Neuron (in vitro differentiated cells): Measurements from ENCODE around the gene ARHGEF12.

Experiments
- H2AFZ ChIP-seq: one replicate; pipeline ENCODE4 v1.6.1; 2013; ENCODE audit warnings: low read depth, mild to moderate bottlenecking, inconsistent platforms, low read length, moderate library complexity
- H3K27me3 ChIP-seq: one replicate; pipeline ENCODE4 v1.6.1; 2013; ENCODE audit warnings: low read length; ENCODE audit not compliant: insufficient read depth
- H3K36me3 ChIP-seq: one replicate; pipeline ENCODE4 v1.6.1; 2013; ENCODE audit warnings: low read length; ENCODE audit not compliant: insufficient read depth
- H3K4me1 ChIP-seq: one replicate; pipeline ENCODE4 v1.6.1; 2013; ENCODE audit warnings: low read length; ENCODE audit not compliant: insufficient read depth
- H3K4me3 ChIP-seq: 2 replicates; pipeline ENCODE4 v1.5.1; 2013; ENCODE audit warnings: mild to moderate bottlenecking, low read length, moderate library complexity
- H3K9me3 ChIP-seq: one replicate; pipeline ENCODE4 v1.6.1; 2013; ENCODE audit warnings: low read length

The ARHGEF12 gene

DNA sequence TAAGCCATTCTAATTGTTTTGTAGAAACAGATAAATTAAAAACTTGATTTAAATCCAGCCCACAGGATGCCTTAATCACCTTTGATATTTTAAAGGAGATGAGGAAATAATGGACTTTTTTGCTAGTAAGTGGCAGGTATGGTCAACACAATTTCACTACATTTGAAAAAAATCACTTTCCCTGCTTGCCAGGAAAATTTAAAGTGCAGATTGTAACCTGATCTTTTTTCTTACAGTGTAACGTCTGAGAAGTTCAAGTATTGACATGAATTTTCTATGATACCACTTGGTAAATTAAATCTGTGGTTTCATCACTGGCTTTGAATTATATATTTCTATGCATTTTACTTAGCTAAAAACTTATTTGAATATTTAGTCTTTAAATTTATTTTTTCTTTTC lies 65.3 kb downstream of the ARHGEF12 start:
- Histone ChIP-seq H3K4me1 (peaks cover 2% of the 10 kb centered on the region), H3K36me3 (no peaks in the 10 kb centered on the region), H3K27me3 (no peaks in the 10 kb centered on the region), H3K9me3 (no peaks in the 10 kb centered on the region), H2AFZ (no peak overlapping the region), H3K4me3 (no peak overlapping the region)

DNA sequence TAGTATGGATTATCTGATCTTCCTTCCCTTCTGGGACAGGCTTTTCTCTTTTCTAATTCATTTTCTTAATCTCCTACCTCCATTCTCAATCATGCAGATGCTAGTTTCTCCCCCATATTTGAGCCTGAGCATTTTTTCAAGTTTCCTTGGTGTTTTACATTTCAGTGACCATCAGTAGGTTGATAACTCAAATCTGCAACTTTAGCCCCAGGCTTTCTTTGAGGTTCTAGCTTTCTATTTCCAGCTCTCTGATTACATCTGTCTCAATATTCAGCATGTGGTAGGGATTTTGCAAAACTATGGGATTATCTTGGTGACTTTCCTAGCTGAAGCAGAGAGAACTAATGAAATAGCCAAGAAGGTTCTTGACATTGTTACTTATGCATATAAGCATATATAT lies 67.8 kb downstream of the ARHGEF12 start:
- no peaks in the 10 kb centered on the region for H3K27me3 ChIP-seq
- no peak overlapping the region for H3K4me3 ChIP-seq
- H2AFZ ChIP-seq: no peak overlapping the region
- no peaks in the 10 kb centered on the region for H3K4me1 ChIP-seq
- H3K9me3 ChIP-seq: no peaks in the 10 kb centered on the region
- H3K36me3 ChIP-seq: peaks cover 2% of the 10 kb centered on the region

GRCh38 chr11:120404495-120404894 lies 68.3 kb downstream of the ARHGEF12 start:
- Histone ChIP-seq H3K9me3 (no peaks in the 10 kb centered on the region), H3K4me3 (no peak overlapping the region), H3K27me3 (no peaks in the 10 kb centered on the region), H3K36me3 (peaks cover 2% of the 10 kb centered on the region), H2AFZ (no peak overlapping the region), H3K4me1 (no peaks in the 10 kb centered on the region)

DNA sequence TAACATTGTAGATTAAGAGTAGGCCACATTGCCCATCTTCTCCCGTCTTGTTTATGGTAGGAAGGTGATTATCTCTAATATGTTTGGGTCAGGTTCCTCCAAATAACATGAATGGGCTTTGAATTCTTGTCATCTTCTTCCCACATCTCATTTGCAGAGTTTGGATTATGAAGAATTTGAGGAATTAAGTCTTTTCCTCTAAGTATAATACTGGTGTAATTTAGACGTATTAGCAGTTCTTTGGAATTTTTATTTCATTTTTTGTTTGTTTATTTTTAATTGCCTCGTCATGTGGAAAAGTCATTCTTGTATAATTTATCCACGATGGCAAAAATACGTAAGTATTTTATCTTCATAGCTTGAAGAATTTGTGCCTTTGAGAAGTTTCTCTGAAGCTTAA lies 73.4 kb downstream of the ARHGEF12 start:
- peaks cover 9% of the 10 kb centered on the region for H3K36me3 ChIP-seq
- H3K9me3 ChIP-seq: no peaks in the 10 kb centered on the region
- no peaks in the 10 kb centered on the region for H3K27me3 ChIP-seq
- no peak overlapping the region for H2AFZ ChIP-seq
- H3K4me3 ChIP-seq: no peak overlapping the region
- H3K4me1 ChIP-seq: no peaks in the 10 kb centered on the region

GRCh38 chr11:120410622-120411380 lies 74.6 kb downstream of the ARHGEF12 start:
- Histone ChIP-seq H3K4me3 (no peak overlapping the region), H3K36me3 (peaks cover 9% of the 10 kb centered on the region), H2AFZ (no peak overlapping the region), H3K9me3 (no peaks in the 10 kb centered on the region), H3K4me1 (no peaks in the 10 kb centered on the region), H3K27me3 (no peaks in the 10 kb centered on the region)

- Histone ChIP-seq H3K9me3 (peaks cover 2% of the 10 kb centered on the region), H2AFZ (no peak overlapping the region), H3K4me1 (no peaks in the 10 kb centered on the region), H3K27me3 (no peaks in the 10 kb centered on the region), H3K4me3 (no peak overlapping the region), H3K36me3 (peaks cover 18% of the 10 kb centered on the region)
Observed at GRCh38 chr11:120413480-120413879, 77.3 kb downstream of the ARHGEF12 start.

DNA sequence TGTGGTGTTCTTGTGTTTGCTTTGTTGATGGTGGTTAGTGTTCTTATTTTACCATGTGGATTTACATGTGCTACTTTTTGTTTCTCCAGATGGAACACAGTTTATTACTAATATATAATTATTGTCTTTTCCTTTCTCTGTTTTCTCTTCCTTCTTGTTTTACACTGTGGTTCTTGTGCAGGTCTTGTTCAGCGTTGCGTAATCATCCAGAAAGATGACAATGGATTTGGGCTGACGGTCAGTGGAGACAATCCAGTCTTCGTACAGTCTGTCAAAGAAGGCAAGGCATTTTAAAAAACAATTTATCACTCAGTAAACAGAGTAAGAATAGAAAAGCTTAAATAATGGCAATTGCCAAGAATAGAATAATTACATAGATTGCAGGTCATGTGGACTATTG lies 84.4 kb downstream of the ARHGEF12 start:
- Histone ChIP-seq H3K9me3 (peaks cover 5% of the 10 kb centered on the region), H3K4me1 (no peaks in the 10 kb centered on the region), H3K36me3 (peaks cover 45% of the 10 kb centered on the region)

DNA sequence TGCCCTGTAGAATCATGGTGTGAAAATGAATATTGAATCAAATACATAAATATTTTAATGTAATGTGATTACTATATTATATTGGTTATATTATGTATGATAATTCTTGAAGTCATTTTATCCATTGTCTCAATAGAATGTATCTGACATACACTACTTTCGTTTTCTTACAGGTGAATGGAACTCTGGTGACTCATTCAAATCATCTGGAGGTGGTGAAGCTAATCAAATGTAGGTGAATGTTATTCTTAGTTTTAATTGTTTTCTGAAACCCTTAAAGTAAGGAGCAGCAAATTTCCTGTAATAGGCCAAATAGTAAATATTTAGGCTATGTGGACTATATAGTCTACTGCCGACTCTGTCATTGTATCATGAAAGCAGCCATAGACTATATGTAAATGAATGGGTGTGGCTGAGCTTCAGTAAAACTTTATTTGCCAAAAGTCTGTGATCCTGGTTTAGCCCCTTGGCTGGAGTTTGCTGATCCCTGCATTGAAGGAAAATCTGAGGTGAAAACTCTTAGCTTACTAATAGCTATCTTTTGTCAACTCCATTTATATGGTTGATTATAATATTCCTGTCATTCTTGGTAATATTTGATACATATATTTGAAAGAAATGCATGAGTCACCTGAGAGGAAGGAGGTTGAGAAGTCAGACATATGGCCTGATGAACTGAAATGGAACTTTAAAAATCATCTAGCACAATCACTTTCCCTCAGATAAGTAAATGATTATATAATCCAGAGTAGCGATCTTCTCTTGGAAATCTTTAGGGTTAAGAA lies 88.2 kb downstream of the ARHGEF12 start:
- no peak overlapping the region for H2AFZ ChIP-seq
- peaks cover 4% of the 10 kb centered on the region for H3K9me3 ChIP-seq
- H3K27me3 ChIP-seq: no peaks in the 10 kb centered on the region
- H3K4me3 ChIP-seq: no peak overlapping the region
- no peaks in the 10 kb centered on the region for H3K4me1 ChIP-seq
- peaks cover 43% of the 10 kb centered on the region for H3K36me3 ChIP-seq

More for the DNA sequence above, 84.4 kb downstream of the ARHGEF12 start:
- Histone ChIP-seq H3K27me3 (no peaks in the 10 kb centered on the region), H3K4me3 (no peak overlapping the region), H2AFZ (no peak overlapping the region)

- Histone ChIP-seq H3K9me3 (peaks cover 4% of the 10 kb centered on the region), H3K36me3 (peaks cover 47% of the 10 kb centered on the region), H3K4me3 (no peak overlapping the region), H3K27me3 (no peaks in the 10 kb centered on the region), H2AFZ (no peak overlapping the region), H3K4me1 (no peaks in the 10 kb centered on the region)
Observed at GRCh38 chr11:120424970-120425332, 88.7 kb downstream of the ARHGEF12 start.

DNA sequence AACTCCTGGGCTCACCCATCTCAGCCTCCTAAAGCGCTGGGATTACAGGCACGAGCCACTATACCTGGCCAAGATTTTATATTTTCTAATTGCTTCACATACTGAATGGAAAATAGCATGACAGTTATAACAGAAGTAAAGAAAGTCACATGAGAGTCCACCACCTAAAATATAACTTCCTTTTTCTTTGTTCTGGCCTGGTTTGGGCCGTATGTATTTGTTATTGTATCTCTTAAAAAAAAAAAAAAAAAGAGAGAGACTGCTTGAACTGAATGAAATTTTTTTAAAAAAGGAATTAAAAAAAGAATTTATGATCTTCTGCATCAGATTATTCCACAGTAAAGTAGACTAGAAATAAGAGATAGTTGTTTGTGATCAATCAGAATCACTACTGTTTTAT lies 89.3 kb downstream of the ARHGEF12 start:
- H3K9me3 ChIP-seq: peaks cover 3% of the 10 kb centered on the region
- peaks cover 45% of the 10 kb centered on the region for H3K36me3 ChIP-seq

DNA sequence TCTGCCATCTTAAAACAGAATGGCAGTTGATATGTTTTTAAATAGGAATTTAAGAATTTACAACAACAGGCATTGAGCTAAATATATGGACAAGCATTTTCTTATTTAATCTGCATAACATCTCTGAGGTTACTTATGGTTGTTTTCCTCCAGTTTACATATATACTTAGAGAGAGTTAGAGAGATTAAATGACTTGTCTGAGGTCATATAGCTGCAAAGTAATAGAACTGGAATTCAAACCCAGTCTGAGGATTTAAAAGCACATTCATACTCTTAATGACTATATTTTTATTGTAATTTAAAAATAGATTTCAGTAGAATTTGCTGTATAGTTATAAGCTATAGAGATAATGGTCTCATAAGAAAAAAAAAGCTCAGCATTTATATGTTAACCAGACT lies 93.9 kb downstream of the ARHGEF12 start:
- H3K36me3 ChIP-seq: peaks cover 37% of the 10 kb centered on the region
- no peaks in the 10 kb centered on the region for H3K4me1 ChIP-seq
- H3K9me3 ChIP-seq: no peaks in the 10 kb centered on the region
- no peak overlapping the region for H3K4me3 ChIP-seq
- no peaks in the 10 kb centered on the region for H3K27me3 ChIP-seq
- no peak overlapping the region for H2AFZ ChIP-seq

More for the DNA sequence above, 89.3 kb downstream of the ARHGEF12 start:
- Histone ChIP-seq H3K4me1 (no peaks in the 10 kb centered on the region), H3K27me3 (no peaks in the 10 kb centered on the region), H2AFZ (no peak overlapping the region), H3K4me3 (no peak overlapping the region)

GRCh38 chr11:120431633-120432032 lies 95.4 kb downstream of the ARHGEF12 start:
- H3K36me3 ChIP-seq: peaks cover 40% of the 10 kb centered on the region
- no peak overlapping the region for H3K4me3 ChIP-seq
- H2AFZ ChIP-seq: no peak overlapping the region
- H3K9me3 ChIP-seq: no peaks in the 10 kb centered on the region
- no peaks in the 10 kb centered on the region for H3K4me1 ChIP-seq
- H3K27me3 ChIP-seq: no peaks in the 10 kb centered on the region

DNA sequence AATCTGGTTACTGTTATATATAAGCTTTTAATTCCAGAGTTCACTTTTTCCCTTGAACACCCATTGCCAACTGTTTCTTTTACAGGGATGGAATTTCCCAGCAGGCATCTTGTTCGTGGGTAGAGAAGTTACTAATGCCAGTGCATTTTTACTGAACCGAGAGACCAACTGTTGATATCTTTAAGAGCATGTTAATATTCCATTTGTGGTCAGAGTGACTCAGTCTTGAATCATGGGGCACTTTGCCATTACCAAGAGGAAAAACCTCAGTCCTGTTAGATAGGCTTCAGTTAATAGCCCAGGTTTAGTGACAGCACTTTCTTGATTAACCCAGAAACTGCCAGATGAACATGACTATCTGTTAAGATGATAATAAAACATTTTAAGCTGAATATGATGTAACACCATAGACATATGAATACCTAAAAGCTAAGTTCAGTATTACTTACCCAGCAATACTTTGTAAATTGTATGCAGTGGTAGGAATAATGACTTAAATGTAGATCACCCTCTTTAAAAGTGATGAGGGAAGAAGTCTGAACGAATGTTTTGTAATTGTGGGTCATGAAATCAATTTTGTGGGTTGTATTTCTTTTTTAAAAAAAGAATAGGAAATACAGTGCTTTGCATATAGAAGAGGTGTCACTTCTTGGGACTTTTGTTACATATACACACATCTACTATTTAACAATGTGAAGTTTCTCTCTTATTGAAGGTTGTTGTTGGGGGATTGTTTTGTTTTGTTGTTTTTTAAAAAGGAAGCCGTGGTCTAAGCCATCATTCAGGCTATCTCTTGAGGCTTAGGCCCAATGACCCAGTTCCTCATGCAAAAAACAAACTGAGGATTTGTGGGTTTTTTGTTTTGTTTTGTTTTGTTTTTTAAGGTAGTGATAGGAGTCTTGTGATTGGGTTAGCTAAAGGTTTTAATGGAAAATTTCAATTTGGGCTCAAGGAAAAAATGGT lies 96.1 kb downstream of the ARHGEF12 start:
- Histone ChIP-seq H3K9me3 (no peaks in the 10 kb centered on the region), H2AFZ (no peak overlapping the region), H3K27me3 (no peaks in the 10 kb centered on the region), H3K4me1 (no peaks in the 10 kb centered on the region), H3K4me3 (no peak overlapping the region), H3K36me3 (peaks cover 40% of the 10 kb centered on the region)
